H9 (cell line): ENCODE results near the gene S100A2. TPM values are rescaled to one million over a fixed set of nuclear protein-coding genes. Genes with fewer than 3 reads are reported as not detected.

ENCODE experiments used
- DNase-seq: peaks from one replicate; pipeline ENCODE4 v3.0.0-alpha.2; 2017
- H2AFZ ChIP-seq: one replicate; pipeline ENCODE4 v1.6.1; 2013; ENCODE audit warnings: mild to moderate bottlenecking, low read length, control low read depth, moderate library complexity
- H2AK5ac ChIP-seq: 2 replicates; pipeline ENCODE4 v1.6.1; 2013; ENCODE audit warnings: low read length, control low read depth, mixed read lengths; ENCODE audit not compliant: insufficient read length
- H2BK120ac ChIP-seq: one replicate; pipeline ENCODE4 v1.6.1; 2013; ENCODE audit warnings: low read depth, mild to moderate bottlenecking, low read length, control low read depth, inconsistent platforms; ENCODE audit not compliant: poor library complexity, severe bottlenecking
- H2BK12ac ChIP-seq: 2 replicates; pipeline ENCODE4 v1.6.1; 2013; ENCODE audit warnings: low read length, control low read depth, mixed read lengths, low read depth; ENCODE audit not compliant: insufficient read length
- H2BK15ac ChIP-seq: 2 replicates; pipeline ENCODE4 v1.6.1; 2013; ENCODE audit warnings: low read depth, low read length, control low read depth
- H2BK20ac ChIP-seq: one replicate; pipeline ENCODE4 v1.6.1; 2013; ENCODE audit warnings: low read depth, mild to moderate bottlenecking, low read length, control low read depth, inconsistent platforms; ENCODE audit not compliant: poor library complexity, severe bottlenecking
- H2BK5ac ChIP-seq: 2 replicates; pipeline ENCODE4 v1.6.1; 2013; ENCODE audit warnings: low read length, control low read depth, mixed read lengths; ENCODE audit not compliant: insufficient read length
- H3K14ac ChIP-seq: 2 replicates; pipeline ENCODE4 v1.6.1; 2013; ENCODE audit warnings: low read length, control low read depth; ENCODE audit not compliant: insufficient read depth
- H3K18ac ChIP-seq: 2 replicates; pipeline ENCODE4 v1.6.1; 2013; ENCODE audit warnings: low read depth, mild to moderate bottlenecking, mixed read lengths, low read length, control low read depth; ENCODE audit not compliant: insufficient read length
- H3K23ac ChIP-seq: 2 replicates; pipeline ENCODE4 v1.6.1; 2013; ENCODE audit warnings: low read length, control low read depth, mixed read lengths, low read depth; ENCODE audit not compliant: insufficient read length
- H3K23me2 ChIP-seq: 2 replicates; pipeline ENCODE4 v1.6.1; 2013; ENCODE audit warnings: low read depth, mild to moderate bottlenecking, mixed read lengths, low read length, control low read depth; ENCODE audit not compliant: insufficient read length, poor library complexity, severe bottlenecking
- H3K27ac ChIP-seq: 2 replicates; pipeline ENCODE4 v1.5.1; 2013; ENCODE audit warnings: low read length, control low read depth, mixed read lengths, low read depth; ENCODE audit not compliant: insufficient read length
- H3K27me3 ChIP-seq: 2 replicates; pipeline ENCODE4 v1.6.1; 2013; ENCODE audit warnings: low read length, control low read depth, inconsistent platforms; ENCODE audit not compliant: insufficient read depth
- H3K4ac ChIP-seq: 2 replicates; pipeline ENCODE4 v1.6.1; 2013; ENCODE audit warnings: low read depth, mild to moderate bottlenecking, control low read depth, inconsistent platforms, low read length, moderate library complexity
- H3K4me1 ChIP-seq: 2 replicates; pipeline ENCODE4 v1.6.1; 2013; ENCODE audit warnings: low read length, control low read depth, inconsistent platforms; ENCODE audit not compliant: insufficient read depth
- H3K4me2 ChIP-seq: 2 replicates; pipeline ENCODE4 v1.6.1; 2013; ENCODE audit warnings: low read length, control low read depth, mixed read lengths; ENCODE audit not compliant: insufficient read length, insufficient read depth
- H3K56ac ChIP-seq: 2 replicates; pipeline ENCODE4 v1.6.1; 2013; ENCODE audit warnings: low read depth, mild to moderate bottlenecking, mixed read lengths, low read length, control low read depth; ENCODE audit not compliant: insufficient read length
- H3K79me1 ChIP-seq: 2 replicates; pipeline ENCODE4 v1.6.1; 2013; ENCODE audit warnings: low read depth, mild to moderate bottlenecking, moderate library complexity, low read length, control low read depth, inconsistent platforms; ENCODE audit not compliant: insufficient read depth, poor library complexity, severe bottlenecking
- H3K79me2 ChIP-seq: 2 replicates; pipeline ENCODE4 v1.6.1; 2013; ENCODE audit warnings: low read length, control low read depth, inconsistent platforms; ENCODE audit not compliant: insufficient read depth
- H3K9ac ChIP-seq: 2 replicates; pipeline ENCODE4 v1.6.1; 2013; ENCODE audit warnings: low read length, control low read depth, mixed read lengths; ENCODE audit not compliant: insufficient read length; ENCODE audit errors: extremely low read depth
- H3K9me3 ChIP-seq: one replicate; pipeline ENCODE4 v1.6.1; 2013; ENCODE audit warnings: low read depth, low read length, inconsistent platforms; ENCODE audit not compliant: control insufficient read depth
- H3T11ph ChIP-seq: one replicate; pipeline ENCODE4 v1.6.1; 2013; ENCODE audit warnings: mild to moderate bottlenecking, low read length, control low read depth, inconsistent platforms
- H4K20me1 ChIP-seq: one replicate; pipeline ENCODE4 v1.6.1; 2013; ENCODE audit not compliant: control insufficient read depth, insufficient read length, insufficient read depth
- H4K5ac ChIP-seq: 2 replicates; pipeline ENCODE4 v1.6.1; 2013; ENCODE audit warnings: low read depth, mild to moderate bottlenecking, mixed read lengths, low read length, control low read depth; ENCODE audit not compliant: insufficient read length
- H4K8ac ChIP-seq: replicated peaks from 2 replicates; pipeline ENCODE4 v1.6.1; 2013; ENCODE audit warnings: low read length, control low read depth, mixed read lengths, low read depth; ENCODE audit not compliant: insufficient read length
- H4K91ac ChIP-seq: 2 replicates; pipeline ENCODE4 v1.6.1; 2013; ENCODE audit warnings: low read depth, mild to moderate bottlenecking, moderate library complexity, mixed read lengths, low read length, control low read depth; ENCODE audit not compliant: insufficient read length
- H3K27ac Mint-ChIP-seq, 3 experiments: 2 replicates in 2 of 3; 3 replicates in 1 of 3; pipeline ENCODE4 v1.8.0; 2020 to 2021; ENCODE audit warnings: mixed read lengths in 3 of 3, mild to moderate bottlenecking in 1 of 3, moderate library complexity in 1 of 3
- H3K27me3 Mint-ChIP-seq: 2 replicates; pipeline ENCODE4 v1.8.0; 2021; ENCODE audit warnings: low read depth, mild to moderate bottlenecking, moderate library complexity, mixed read lengths
- H3K36me3 Mint-ChIP-seq, 3 experiments: 2 replicates in 2 of 3; 3 replicates in 1 of 3; pipeline ENCODE4 v1.8.0; 2020 to 2021; ENCODE audit warnings: low read depth in 3 of 3, mixed read lengths in 3 of 3; ENCODE audit not compliant: insufficient read depth in 1 of 3
- H3K4me1 Mint-ChIP-seq, 2 experiments: 2 replicates each; pipeline ENCODE4 v1.8.0; 2020; ENCODE audit warnings: mixed read lengths in 2 of 2
- H3K4me3 Mint-ChIP-seq, 2 experiments: 2 replicates in 1 of 2; 3 replicates in 1 of 2; pipeline ENCODE4 v1.8.0; 2020 to 2021; ENCODE audit warnings: mild to moderate bottlenecking in 2 of 2, mixed read lengths in 2 of 2, moderate library complexity in 1 of 2
- H3K9me3 Mint-ChIP-seq, 2 experiments: 2 replicates in 1 of 2; 3 replicates in 1 of 2; pipeline ENCODE4 v1.8.0; 2020; ENCODE audit warnings: mild to moderate bottlenecking in 2 of 2, mixed read lengths in 2 of 2, moderate library complexity in 1 of 2
- CTCF ChIP-seq: fragments of 200-600 bp; sonication (generic); conservative IDR thresholded peaks from 3 replicates; pipeline ENCODE4 v1.8.0; 2021; ENCODE audit warnings: antibody characterized with exemption, mild to moderate bottlenecking
- WGBS: extraction: QIAGEN DNeasy Blood & Tissue Kit; methylation state at CpG from one replicate; pipeline ENCODE4 v1.1.7; 2013; ENCODE audit warnings: missing lambda C conversion rate, low lambda C conversion rate, mixed read lengths; ENCODE audit not compliant: insufficient read length; ENCODE audit errors: extremely low coverage; 5-methylcytosine and 5-hydroxymethylcytosine counted together
- total RNA-seq: library from RNA; stranded (reverse); gene quantifications from 2 replicates; pipeline ENCODE4 v1.2.1, GENCODE V29; 2021

S100A2 gene
- total RNA-seq, 1 experiment from 2014 or later: 0.57 TPM

- Histone ChIP-seq H3K79me1 (no peaks in the 10 kb centered on the region), H3T11ph (no peak overlapping the region), H3K23me2 (no peaks in the 10 kb centered on the region), H4K91ac (no peak overlapping the region), H3K79me2 (no peaks in the 10 kb centered on the region), H4K5ac (no peak overlapping the region), H2BK15ac (no peak overlapping the region), H2AFZ (no peak overlapping the region), H2BK120ac (no peak overlapping the region), H3K9ac (no peak overlapping the region), H3K18ac (no peak overlapping the region), H3K27me3 (no peaks in the 10 kb centered on the region), H3K9me3 (no peaks in the 10 kb centered on the region), H3K56ac (no peak overlapping the region), H2BK20ac (no peak overlapping the region), H3K27ac (no peak overlapping the region), H3K4me2 (no peak overlapping the region), H2AK5ac (no peak overlapping the region), H3K23ac (no peak overlapping the region), H4K20me1 (no peaks in the 10 kb centered on the region), H3K4ac (no peak overlapping the region), H3K4me1 (peaks cover 4% of the 10 kb centered on the region; the same call in 1 of the 2 replicates), H2BK5ac (no peak overlapping the region), H3K14ac (no peak overlapping the region), H4K8ac (no peak overlapping the region), H2BK12ac (no peak overlapping the region)
- no peaks in the 10 kb centered on the region; the same call in 1 of the 2 replicates for H3K27me3 Mint-ChIP-seq
- no peak overlapping the region for H3K4me3 Mint-ChIP-seq
- no peak for TF ChIP-seq CTCF
- H3K36me3 Mint-ChIP-seq: peaks cover 5 to 8% (median 5%) of the 10 kb centered on the region in 3 experiments; a peak in 5 of 7 replicates
- DNase-seq: no peak
- no CpG with 5 or more reads among the region's 7 CpGs for whole genome bisulfite sequencing
- no peak overlapping the region for H3K27ac Mint-ChIP-seq
- H3K4me1 Mint-ChIP-seq: peaks cover 23 to 48% of the 10 kb centered on the region in 2 experiments
- H3K9me3 Mint-ChIP-seq: no peaks in the 10 kb centered on the region
These were observed 49.3 kb upstream of the S100A2 start for GRCh38 chr1:153614906-153615305.
